ENCODE measurements around the gene GAPVD1. TPM values are rescaled to one million over a fixed set of nuclear protein-coding genes. Genes with fewer than 3 reads are reported as not detected.
A peak's percentile ranks its signal among the peaks of the same experiment; 100 is the strongest.

GAPVD1 gene
- total and polyA plus RNA-seq, 2 of the 13 experiments (the other 11 are each of a cell fraction or from before 2014, with no cell fraction given) = 11.1 to 33.2 TPM

DNA sequence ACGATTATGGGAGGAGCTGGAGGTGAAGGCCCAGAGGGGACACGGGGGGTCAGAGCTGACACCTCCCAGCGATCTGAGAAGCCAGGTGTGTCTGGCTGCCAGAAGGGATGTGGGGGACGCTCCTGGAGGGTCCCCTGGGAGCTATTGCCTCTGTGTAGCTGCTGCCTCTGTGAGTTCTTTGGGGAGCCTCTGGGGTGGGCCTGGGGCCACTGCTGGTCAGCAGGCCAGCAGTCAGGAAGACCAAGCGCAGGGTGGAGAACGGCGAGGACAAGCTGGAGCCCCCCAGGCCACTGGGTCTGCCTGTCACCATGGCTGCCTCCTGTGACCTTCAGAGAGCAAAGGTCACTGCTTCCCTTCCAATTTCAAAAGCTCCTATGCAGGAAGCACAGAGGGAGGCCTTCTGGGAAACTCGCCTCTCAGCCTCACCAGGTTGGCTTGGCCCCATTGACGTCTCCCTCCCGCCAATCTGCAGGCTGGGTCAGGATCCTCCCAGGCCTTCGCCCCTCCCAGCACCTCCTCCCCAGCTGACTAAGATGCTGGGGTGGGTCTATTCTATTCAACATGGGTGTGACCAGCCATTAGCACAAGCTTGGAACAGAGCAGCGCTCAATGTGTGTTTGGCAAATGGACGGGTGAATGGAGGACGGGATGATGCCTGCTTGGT, 126.4 kb downstream of the GAPVD1 start (continued):
- peak; percentile 10; the same call in 1 of the 2 replicates for TF ChIP-seq BORCS8-MEF2B (CRISPR knock-in tag; IDR thresholded peaks at IDR 0.05)
- TF ChIP-seq ZNF12 (CRISPR knock-in tag; IDR thresholded peaks at IDR 0.05) = no peak
- TF ChIP-seq ZNF510 (CRISPR knock-in tag; IDR thresholded peaks at IDR 0.05; ENCODE audit: low read depth) = no peak
- TF ChIP-seq CBX1 (IDR thresholded peaks at IDR 0.05; ENCODE audit: low read depth) = no peak
- TF ChIP-seq, protein P1, sequence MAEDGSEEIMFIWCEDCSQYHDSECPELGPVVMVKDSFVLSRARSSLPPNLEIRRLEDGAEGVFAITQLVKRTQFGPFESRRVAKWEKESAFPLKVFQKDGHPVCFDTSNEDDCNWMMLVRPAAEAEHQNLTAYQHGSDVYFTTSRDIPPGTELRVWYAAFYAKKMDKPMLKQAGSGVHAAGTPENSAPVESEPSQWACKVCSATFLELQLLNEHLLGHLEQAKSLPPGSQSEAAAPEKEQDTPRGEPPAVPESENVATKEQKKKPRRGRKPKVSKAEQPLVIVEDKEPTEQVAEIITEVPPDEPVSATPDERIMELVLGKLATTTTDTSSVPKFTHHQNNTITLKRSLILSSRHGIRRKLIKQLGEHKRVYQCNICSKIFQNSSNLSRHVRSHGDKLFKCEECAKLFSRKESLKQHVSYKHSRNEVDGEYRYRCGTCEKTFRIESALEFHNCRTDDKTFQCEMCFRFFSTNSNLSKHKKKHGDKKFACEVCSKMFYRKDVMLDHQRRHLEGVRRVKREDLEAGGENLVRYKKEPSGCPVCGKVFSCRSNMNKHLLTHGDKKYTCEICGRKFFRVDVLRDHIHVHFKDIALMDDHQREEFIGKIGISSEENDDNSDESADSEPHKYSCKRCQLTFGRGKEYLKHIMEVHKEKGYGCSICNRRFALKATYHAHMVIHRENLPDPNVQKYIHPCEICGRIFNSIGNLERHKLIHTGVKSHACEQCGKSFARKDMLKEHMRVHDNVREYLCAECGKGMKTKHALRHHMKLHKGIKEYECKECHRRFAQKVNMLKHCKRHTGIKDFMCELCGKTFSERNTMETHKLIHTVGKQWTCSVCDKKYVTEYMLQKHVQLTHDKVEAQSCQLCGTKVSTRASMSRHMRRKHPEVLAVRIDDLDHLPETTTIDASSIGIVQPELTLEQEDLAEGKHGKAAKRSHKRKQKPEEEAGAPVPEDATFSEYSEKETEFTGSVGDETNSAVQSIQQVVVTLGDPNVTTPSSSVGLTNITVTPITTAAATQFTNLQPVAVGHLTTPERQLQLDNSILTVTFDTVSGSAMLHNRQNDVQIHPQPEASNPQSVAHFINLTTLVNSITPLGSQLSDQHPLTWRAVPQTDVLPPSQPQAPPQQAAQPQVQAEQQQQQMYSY (CRISPR knock-in tag; IDR thresholded peaks at IDR 0.05) = no peak
- TF ChIP-seq, protein P2, sequence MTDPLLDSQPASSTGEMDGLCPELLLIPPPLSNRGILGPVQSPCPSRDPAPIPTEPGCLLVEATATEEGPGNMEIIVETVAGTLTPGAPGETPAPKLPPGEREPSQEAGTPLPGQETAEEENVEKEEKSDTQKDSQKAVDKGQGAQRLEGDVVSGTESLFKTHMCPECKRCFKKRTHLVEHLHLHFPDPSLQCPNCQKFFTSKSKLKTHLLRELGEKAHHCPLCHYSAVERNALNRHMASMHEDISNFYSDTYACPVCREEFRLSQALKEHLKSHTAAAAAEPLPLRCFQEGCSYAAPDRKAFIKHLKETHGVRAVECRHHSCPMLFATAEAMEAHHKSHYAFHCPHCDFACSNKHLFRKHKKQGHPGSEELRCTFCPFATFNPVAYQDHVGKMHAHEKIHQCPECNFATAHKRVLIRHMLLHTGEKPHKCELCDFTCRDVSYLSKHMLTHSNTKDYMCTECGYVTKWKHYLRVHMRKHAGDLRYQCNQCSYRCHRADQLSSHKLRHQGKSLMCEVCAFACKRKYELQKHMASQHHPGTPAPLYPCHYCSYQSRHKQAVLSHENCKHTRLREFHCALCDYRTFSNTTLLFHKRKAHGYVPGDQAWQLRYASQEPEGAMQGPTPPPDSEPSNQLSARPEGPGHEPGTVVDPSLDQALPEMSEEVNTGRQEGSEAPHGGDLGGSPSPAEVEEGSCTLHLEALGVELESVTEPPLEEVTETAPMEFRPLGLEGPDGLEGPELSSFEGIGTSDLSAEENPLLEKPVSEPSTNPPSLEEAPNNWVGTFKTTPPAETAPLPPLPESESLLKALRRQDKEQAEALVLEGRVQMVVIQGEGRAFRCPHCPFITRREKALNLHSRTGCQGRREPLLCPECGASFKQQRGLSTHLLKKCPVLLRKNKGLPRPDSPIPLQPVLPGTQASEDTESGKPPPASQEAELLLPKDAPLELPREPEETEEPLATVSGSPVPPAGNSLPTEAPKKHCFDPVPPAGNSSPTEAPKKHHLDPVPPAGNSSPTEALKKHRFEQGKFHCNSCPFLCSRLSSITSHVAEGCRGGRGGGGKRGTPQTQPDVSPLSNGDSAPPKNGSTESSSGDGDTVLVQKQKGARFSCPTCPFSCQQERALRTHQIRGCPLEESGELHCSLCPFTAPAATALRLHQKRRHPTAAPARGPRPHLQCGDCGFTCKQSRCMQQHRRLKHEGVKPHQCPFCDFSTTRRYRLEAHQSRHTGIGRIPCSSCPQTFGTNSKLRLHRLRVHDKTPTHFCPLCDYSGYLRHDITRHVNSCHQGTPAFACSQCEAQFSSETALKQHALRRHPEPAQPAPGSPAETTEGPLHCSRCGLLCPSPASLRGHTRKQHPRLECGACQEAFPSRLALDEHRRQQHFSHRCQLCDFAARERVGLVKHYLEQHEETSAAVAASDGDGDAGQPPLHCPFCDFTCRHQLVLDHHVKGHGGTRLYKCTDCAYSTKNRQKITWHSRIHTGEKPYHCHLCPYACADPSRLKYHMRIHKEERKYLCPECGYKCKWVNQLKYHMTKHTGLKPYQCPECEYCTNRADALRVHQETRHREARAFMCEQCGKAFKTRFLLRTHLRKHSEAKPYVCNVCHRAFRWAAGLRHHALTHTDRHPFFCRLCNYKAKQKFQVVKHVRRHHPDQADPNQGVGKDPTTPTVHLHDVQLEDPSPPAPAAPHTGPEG (CRISPR knock-in tag; IDR thresholded peaks at IDR 0.05) = no peak
- no peak for TF ChIP-seq EHMT2 (IDR thresholded peaks at IDR 0.05; ENCODE audit: borderline replicate concordance, low read depth, low read length)
- no peak for TF ChIP-seq ETV5 (CRISPR knock-in tag; IDR thresholded peaks at IDR 0.05; ENCODE audit: borderline replicate concordance)
- 0 out of 2 replicates have a peak, but pooled peaks have one; percentile 24 for TF ChIP-seq ESRRA (CRISPR knock-in tag; IDR thresholded peaks at IDR 0.05; ENCODE audit: low read depth)
- TF ChIP-seq, protein P3, sequence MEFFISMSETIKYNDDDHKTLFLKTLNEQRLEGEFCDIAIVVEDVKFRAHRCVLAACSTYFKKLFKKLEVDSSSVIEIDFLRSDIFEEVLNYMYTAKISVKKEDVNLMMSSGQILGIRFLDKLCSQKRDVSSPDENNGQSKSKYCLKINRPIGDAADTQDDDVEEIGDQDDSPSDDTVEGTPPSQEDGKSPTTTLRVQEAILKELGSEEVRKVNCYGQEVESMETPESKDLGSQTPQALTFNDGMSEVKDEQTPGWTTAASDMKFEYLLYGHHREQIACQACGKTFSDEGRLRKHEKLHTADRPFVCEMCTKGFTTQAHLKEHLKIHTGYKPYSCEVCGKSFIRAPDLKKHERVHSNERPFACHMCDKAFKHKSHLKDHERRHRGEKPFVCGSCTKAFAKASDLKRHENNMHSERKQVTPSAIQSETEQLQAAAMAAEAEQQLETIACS (CRISPR knock-in tag; IDR thresholded peaks at IDR 0.05) = no peak
- no peak for TF ChIP-seq ZNF543 (CRISPR knock-in tag; IDR thresholded peaks at IDR 0.05)
- no peak for TF ChIP-seq THYN1 (CRISPR knock-in tag; IDR thresholded peaks at IDR 0.05; ENCODE audit: borderline replicate concordance, low read depth)
